ENCODE measurements around the gene CXCL16.

Gene CXCL16, protein sequence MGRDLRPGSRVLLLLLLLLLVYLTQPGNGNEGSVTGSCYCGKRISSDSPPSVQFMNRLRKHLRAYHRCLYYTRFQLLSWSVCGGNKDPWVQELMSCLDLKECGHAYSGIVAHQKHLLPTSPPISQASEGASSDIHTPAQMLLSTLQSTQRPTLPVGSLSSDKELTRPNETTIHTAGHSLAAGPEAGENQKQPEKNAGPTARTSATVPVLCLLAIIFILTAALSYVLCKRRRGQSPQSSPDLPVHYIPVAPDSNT

DNA sequence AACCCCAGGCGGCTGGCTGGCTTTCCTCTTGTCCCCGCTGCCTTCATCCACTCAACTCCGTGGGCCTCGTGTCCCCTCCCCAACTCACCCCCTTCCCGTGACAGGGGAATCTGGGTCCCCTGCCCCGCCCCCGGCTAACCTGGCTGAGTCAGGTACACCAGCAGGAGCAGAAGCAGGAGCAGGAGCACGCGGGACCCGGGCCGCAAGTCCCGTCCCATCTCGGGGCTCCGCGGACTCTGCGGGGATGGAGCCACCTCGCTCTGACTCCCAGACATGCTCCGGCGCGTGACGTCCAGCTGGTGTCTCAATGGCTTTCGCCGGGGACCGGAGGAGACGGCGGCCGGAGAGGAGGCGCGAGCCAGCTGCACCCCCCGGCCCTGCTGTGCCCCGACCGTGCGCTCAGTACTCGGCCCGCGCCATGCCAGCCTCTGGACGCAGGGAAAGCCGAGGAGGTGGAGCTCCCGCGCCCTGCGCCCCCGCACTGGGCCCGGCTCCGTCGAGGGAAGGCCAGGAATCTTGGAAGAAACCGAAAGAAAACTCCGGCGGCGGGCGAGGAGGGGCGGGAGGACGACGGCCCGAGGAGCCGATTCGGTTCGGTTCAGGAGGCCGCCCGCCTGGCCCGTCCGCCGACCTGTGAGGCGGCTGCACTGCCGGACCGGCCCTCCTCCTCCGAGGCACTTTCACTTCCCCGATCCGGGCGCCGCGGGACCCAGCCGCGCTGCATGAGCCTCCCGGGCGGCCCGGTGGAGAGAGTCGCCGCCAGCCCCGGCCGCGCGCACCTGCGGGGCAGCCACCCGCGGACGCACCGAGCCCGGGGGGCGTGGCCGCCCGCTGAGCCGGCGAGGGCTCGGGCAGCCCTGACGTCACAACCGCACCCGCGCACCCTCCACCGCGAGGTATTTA is at the start of gene CXCL16, which contains the start of gene ZMYND15:
Gene CXCL16 (minus strand): TSS at position 807 of the 903 bp plus-strand sequence. CDS start 589 bp downstream, at position 218.
Gene ZMYND15 (plus strand): TSS at position 712 of the 903 bp plus-strand sequence. CDS start 716 bp downstream, outside the sequence.
- DNase-seq = peak in 7 of 10 donors; percentile 8 to 88 (median 27)
- intact Hi-C loops (cut with DNase I) = no loop called here

- peak in 3 of 10 donors; percentile 68 to 83 (median 81) for DNase-seq
- intact Hi-C loops (cut with DNase I) = loop anchor here (5.0 kb wide), 3 partner anchors 48 to 113 kb away; partner anchors contain the start of genes CHRNE and MED11
Measured at GRCh38 chr17:4788807-4789700, 49.3 kb upstream of the CXCL16 start, which contains the start of gene GLTPD2. GLTPD2 (plus strand) TSS chr17:4788964; CDS start chr17:4789012, 48 bp downstream.

GRCh38 chr17:4788159-4788806 is 48.6 kb upstream of the CXCL16 start:
- peak in 3 of 10 donors; percentile 16 to 51 (median 36) for DNase-seq
- intact Hi-C loops (cut with DNase I) = loop anchor here (5.0 kb wide), 3 partner anchors 49 to 114 kb away; partner anchors contain the start of genes CHRNE and MED11

GRCh38 chr17:4786516-4786915 is 46.8 kb upstream of the CXCL16 start:
- DNase-seq = peak in 1 of 10 donors; percentile 24
- intact Hi-C loops (cut with DNase I) = loop anchor here (5.0 kb wide), 3 partner anchors 51 to 116 kb away; partner anchors contain the start of genes CHRNE and MED11

DNA sequence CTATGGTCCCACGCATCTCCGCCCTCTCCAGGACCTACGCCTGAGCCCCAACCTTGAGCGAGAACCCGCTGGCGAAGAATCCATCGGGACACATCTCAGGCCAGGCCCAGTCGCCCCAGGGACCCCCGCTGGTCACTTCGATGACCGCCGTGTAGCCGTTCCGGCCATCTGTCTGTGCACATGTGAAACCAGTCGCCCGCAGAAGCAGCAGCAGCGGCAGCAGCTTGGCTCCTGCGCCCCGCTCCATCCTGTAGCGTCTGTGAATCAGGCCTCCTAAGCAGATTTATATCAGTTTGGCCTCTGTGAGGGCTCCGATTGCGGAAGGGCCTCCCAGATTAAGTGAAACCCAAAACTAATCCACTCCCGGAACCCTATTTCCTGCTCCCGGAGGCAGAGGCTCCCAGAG is 46.4 kb upstream of the CXCL16 start, which contains the start of gene VMO1:
Gene VMO1 (minus strand): TSS at position 259 of the 406 bp plus-strand sequence. CDS start 12 bp downstream, at position 247.
- intact Hi-C loops (cut with DNase I) = loop anchor here (5.0 kb wide), 3 partner anchors 51 to 116 kb away; partner anchors contain the start of genes CHRNE and MED11

GRCh38 chr17:4785311-4786105 is 45.8 kb upstream of the CXCL16 start:
- peak in 3 of 10 donors; percentile 69 to 83 (median 83) for DNase-seq

More for the DNA sequence above, 46.4 kb upstream of the CXCL16 start, which contains the start of gene VMO1:
- DNase-seq = peak in 6 of 10 donors; percentile 16 to 84 (median 24)

DNA sequence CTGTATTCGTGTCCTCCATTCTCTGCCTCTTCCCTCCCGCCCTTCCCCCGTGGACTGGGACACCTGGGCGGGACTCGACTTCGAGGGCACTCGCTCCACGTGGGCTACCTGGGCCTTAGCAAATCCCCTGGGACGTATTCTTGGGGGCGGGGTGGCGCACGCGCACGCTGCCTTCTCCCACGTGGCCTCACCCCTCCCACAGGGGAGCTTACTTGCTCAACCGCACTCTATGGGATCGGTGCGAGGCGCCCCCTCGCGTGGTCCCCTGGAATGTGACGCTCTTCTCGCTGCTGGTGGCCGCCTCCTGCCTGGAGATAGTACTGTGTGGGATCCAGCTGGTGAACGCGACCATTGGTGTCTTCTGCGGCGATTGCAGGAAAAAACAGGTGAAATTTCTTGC is 42.9 kb upstream of the CXCL16 start:
- intact Hi-C loops (cut with DNase I) = no loop called here
- DNase-seq = peak in 2 of 10 donors; percentile 69 to 84

More at GRCh38 chr17:4785311-4786105, 45.8 kb upstream of the CXCL16 start:
- intact Hi-C loops (cut with DNase I) = loop anchor here (5.0 kb wide), 3 partner anchors 52 to 117 kb away; partner anchors contain the start of genes CHRNE and MED11

DNA sequence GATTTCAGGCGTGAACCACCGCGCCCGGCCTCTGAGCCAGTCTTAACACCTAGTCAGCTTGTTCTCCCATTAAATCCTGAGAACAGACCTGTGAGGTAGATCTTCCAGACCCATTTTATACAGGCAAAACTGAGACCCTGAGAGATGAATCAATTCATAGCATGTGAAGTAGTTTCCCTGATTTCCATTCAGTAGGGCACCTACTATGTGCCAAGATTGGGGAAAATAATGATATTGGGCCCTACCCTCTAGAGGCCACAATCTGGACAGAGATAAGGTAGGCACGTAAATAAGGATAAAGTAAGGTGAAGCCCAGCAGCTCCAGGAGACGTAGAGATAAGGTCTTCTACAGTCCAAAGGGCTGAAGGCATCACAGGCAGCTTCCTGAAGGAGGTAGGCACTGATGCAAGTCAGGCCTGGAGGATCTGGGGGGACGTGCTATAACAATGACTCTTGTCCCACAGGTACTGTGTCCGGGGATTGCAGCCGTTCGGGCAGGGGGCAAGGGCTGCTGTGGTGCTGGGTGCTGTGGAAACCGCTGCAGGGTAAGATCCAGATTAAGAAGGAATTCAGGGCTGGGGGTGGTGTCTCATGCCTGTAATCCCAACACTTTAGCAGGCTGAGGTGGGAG is 40.7 kb upstream of the CXCL16 start:
- DNase-seq = peak in 2 of 10 donors; percentile 64 to 67
- intact Hi-C loops (cut with DNase I) = no loop called here

- peak in 1 of 10 donors; percentile 6 for DNase-seq
- intact Hi-C loops (cut with DNase I) = no loop called here
Measured at GRCh38 chr17:4777969-4778760, 38.4 kb upstream of the CXCL16 start.

DNA sequence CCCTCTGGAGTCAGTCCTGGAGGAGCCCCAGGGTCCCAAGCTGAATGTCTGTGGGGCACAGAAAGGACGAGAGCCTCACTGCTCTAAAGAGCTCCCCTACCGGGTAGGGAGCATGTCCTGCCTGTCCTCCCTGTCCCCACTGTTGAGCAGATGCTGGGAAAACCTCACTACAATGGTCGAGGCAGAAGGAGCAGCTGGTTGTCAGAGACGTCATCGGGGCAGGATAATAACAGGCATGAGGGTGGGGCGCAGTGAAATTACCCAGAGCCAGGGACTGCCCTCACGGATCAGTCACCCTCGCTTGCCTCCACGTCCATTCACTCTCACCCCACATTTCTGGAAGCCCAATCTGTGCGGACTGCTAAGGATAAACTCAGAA is 32.5 kb upstream of the CXCL16 start:
- DNase-seq = no peak
- intact Hi-C loops (cut with DNase I) = no loop called here

GRCh38 chr17:4771519-4772234 is 31.9 kb upstream of the CXCL16 start, which contains the start of gene TM4SF5:
TM4SF5 (plus strand) TSS chr17:4771886; CDS start chr17:4771923, 37 bp downstream.
- intact Hi-C loops (cut with DNase I) = no loop called here
- no peak for DNase-seq

GRCh38 chr17:4769628-4770027 is 29.9 kb upstream of the CXCL16 start:
- intact Hi-C loops (cut with DNase I) = no loop called here
- no peak for DNase-seq

DNA sequence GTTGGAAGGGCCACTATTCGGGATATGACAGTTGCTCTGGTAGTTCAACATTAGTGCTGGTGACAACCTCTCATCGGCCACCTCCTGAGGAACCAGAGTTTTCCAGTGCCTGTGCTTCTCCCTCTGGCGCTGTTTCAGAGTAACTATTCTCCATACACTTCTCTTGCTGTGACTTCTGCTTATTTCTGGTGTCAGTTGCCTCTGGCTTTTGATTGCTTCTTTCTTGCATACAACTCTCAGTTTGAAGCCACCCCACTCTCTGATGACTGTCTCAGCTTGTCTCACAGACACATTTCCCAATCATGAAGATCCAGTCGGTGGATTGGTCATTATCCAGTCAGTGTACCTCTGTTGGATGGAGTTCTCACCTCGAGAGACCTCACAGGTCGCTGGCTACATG is 28.6 kb upstream of the CXCL16 start:
- DNase-seq = no peak
- intact Hi-C loops (cut with DNase I) = no loop called here

DNA sequence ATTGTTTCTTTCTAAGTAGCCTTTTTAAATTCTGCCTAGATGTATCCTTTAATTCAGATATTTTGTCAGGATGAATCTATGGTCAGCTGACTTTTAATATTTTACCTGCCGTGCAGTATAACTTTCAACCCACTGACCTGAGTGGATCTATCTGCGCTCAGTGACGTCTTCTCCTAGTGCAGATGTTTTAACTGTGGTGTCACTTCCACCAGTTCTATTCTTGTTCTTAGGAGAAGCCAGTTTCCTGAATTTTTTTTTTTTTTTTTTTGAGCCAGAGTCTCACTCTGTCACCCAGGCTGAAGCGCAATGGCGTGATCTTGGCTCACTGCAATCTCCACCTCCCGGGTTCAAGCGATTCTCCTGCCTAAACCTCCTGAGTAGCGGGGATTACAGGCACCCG is 27.0 kb upstream of the CXCL16 start:
- intact Hi-C loops (cut with DNase I) = no loop called here
- no peak for DNase-seq

GRCh38 chr17:4766201-4766600 is 26.5 kb upstream of the CXCL16 start:
- no peak for DNase-seq
- intact Hi-C loops (cut with DNase I) = no loop called here

- intact Hi-C loops (cut with DNase I) = no loop called here
- DNase-seq = no peak
Measured at GRCh38 chr17:4764595-4764994, 24.9 kb upstream of the CXCL16 start.

Data from posterior cingulate gyrus (tissue), 11 donors.